Upper lobe of left lung (tissue), 4 donors: Measurements from ENCODE around the gene TNS4.

Experiments used
- CTCF ChIP-seq, 6 experiments: fragments of 450-650 bp in 4 of 6; fragments of 200-600 bp in 2 of 6; sonication (generic) in 2 of 6; IDR thresholded peaks; one replicate each; pipeline ENCODE4 v1.5.1; 2016 to 2019; ENCODE audit warnings: antibody characterized with exemption in 6 of 6
- EP300 ChIP-seq, 4 donors: sonication (generic); formaldehyde crosslinking; IDR thresholded peaks; one replicate each; pipeline ENCODE4 v1.5.1; 2017; ENCODE audit warnings: antibody characterized with exemption in 4 of 4, control low read depth in 2 of 4
- POLR2A ChIP-seq, 4 donors: fragments of 450-650 bp; IDR thresholded peaks; one replicate each; pipeline ENCODE4 v1.5.1; 2016 to 2017; ENCODE audit warnings: antibody characterized with exemption in 4 of 4, mild to moderate bottlenecking in 2 of 4
- POLR2AphosphoS5 ChIP-seq, 2 donors: sonication (generic); formaldehyde crosslinking; IDR thresholded peaks; one replicate each; pipeline ENCODE4 v1.5.1; 2017; ENCODE audit warnings: antibody characterized with exemption in 2 of 2

DNA sequence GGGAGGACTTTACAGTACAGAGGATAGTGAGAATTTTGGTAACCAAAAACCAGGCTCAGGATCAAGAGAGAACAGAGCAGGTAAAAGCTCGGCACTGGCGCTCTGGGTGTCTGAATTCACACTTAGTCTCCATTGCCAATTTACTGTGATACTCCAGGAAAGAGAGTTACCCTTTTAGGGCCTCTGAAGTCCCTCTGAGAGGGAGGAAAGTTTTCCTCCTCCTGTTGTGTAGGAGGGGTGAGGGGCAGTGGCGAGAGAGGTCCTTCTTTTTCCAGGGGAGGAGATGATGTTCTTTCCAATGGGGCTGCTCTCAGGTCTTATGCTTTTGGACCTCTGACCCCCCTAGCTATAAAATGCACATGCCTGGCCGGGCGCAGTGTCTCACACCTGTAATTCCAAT is 5.4 kb upstream of the TNS4 start:
- TF ChIP-seq CTCF (IDR thresholded peaks at IDR 0.05): no peak
- TF ChIP-seq EP300 (IDR thresholded peaks at IDR 0.05): no peak
- no peak for TF ChIP-seq POLR2A (IDR thresholded peaks at IDR 0.05)
- no peak for TF ChIP-seq POLR2AphosphoS5 (IDR thresholded peaks at IDR 0.05)
